Psoas muscle (tissue), 8 donors: ENCODE measurements around the gene ACAD9. TPM values are rescaled to one million over a fixed set of nuclear protein-coding genes. Genes with fewer than 3 reads are reported as not detected.

ENCODE experiments used
- ATAC-seq, 4 donors: fragments of 200-7000 bp; cut with Tn5 transposase; one replicate each; pipeline ENCODE4 v1.9.1; 2020; ENCODE audit warnings: moderate library complexity in 3 of 4, mild to moderate bottlenecking in 2 of 4
- DNase-seq, 2 donors: peaks; one replicate each; pipeline ENCODE4 v3.0.0-alpha.2; 2020
- H3K27ac ChIP-seq: fragments of 200-600 bp; one replicate; pipeline ENCODE4 v1.8.0; 2022
- H3K27me3 ChIP-seq, 3 donors: fragments of 200-600 bp in 1 of 3; one replicate each; pipeline versions ENCODE4 v1.6.1 to v1.8.0; 2013 to 2022; ENCODE audit warnings: low read length in 2 of 3, mild to moderate bottlenecking in 2 of 3, moderate library complexity in 1 of 3; ENCODE audit not compliant: insufficient read depth in 3 of 3
- H3K36me3 ChIP-seq, 2 donors: fragments of 200-600 bp in 1 of 2; one replicate each; pipeline versions ENCODE4 v1.6.1 to v1.8.0; 2013 to 2022; ENCODE audit warnings: low read depth in 1 of 2, mild to moderate bottlenecking in 1 of 2, moderate library complexity in 1 of 2; ENCODE audit not compliant: insufficient read depth in 1 of 2
- H3K4me1 ChIP-seq: fragments of 200-600 bp; one replicate; pipeline ENCODE4 v1.8.0; 2022
- H3K4me3 ChIP-seq: fragments of 200-600 bp; one replicate; pipeline ENCODE4 v1.8.0; 2022; ENCODE audit warnings: mild to moderate bottlenecking
- H3K9me3 ChIP-seq: fragments of 200-600 bp; one replicate; pipeline ENCODE4 v1.8.0; 2022
- WGBS, 3 donors: extraction: QIAGEN DNeasy Blood & Tissue Kit; methylation state at CpG; one replicate each; pipeline versions ENCODE4 v1.1.6 to v1.1.7; 2013; 5-methylcytosine and 5-hydroxymethylcytosine counted together
- intact Hi-C, 2 donors: fragments of 100-400 bp; cut with DNase I; formaldehyde crosslinking; loops; one replicate each; pipeline versions ENCODE4 v1.11.0 to v1.14.2; 2022
- polyA plus RNA-seq, 3 donors: library from polyadenylated mRNA; stranded (reverse); fragments of 200-250 nt; gene quantifications; one replicate each; pipeline ENCODE4 v1.2.3, GENCODE V29; 2013
- total RNA-seq, 4 donors: library from RNA; stranded (reverse); fragmentation: NEBNext Ultra II Directional in 2 of 4; extraction: Animal tissue kit (Norgen Biotek cat#: 25700) in 2 of 4; gene quantifications; one replicate each; pipeline versions ENCODE4 v1.2.1 to v1.2.4, GENCODE V29; 2021 to 2023
- TF ChIP-seq, protein P1 (sequence below): fragments of 200-600 bp; IDR thresholded peaks from one replicate; pipeline ENCODE4 v1.8.0; 2022; ENCODE audit warnings: antibody characterized with exemption
- donor health status: healthy with polysubstance abuse.
- donor health status: DM: no; HTN: no; CAD: no; lungs with moderate emphysema.
- donor health status: Bipolar disorder and iron deficiency.
- donor health status: healthy.
- donor health status: DM: yes; HTN: yes; CAD: no.
- donor health status: DM: no; HTN: no; CAD: no.
- donor health status: DM: no; HTN: no; CAD: no.
- donor health status: DM: yes; HTN: yes; CAD: no.

Gene ACAD9
- total and polyA plus RNA-seq, 7 donors, result 17.0 to 47.8 (median 29.7) TPM

DNA sequence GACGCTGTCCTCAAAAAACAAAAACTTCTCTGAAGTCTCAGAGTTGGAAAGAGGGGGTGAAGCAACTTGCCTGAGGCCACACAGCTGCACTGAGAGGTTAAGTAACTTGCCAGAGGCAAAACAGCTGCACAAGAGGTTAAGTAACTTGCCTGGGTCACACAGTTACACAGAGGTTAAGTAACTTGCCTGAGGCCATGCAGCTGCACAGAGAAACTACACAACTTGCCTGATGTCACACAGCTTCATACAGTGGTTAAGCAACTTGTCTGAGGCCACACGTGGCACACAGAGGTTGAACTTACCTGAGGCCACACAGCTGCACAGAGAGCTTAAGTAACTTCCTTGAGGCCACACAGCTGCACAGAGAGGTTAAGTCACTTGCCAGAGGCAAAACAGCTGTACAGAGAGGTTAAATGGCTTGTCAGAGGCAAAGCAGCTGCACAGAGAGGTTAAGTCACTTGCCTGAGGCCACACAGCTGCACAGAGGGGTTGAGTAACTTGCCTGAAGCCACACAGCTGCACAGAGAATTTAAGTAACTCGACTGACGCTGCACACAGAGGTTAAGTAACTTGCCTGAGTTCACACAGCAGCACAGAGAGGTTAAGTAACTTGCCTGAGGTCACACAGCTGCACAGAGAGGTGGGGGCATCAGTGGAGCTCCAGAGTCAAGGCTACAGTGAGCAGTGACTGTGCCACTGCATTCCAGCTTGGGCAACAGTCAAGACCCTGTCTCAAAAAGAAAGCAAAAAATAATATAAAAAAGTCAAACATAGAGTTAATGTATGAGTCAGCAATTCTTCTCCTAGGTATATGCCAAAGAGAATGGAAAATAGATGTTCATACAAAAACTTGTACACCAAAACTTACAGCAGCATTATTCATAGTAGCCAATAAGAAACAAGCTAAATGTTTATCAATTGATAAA lies 12.0 kb upstream of the ACAD9 start:
- Histone ChIP-seq H3K4me1 (no peaks in the 10 kb centered on the region), H3K36me3 (no peaks in the 10 kb centered on the region), H3K27me3 (no peaks in the 10 kb centered on the region), H3K27ac (no peak overlapping the region), H3K4me3 (no peak overlapping the region), H3K9me3 (no peaks in the 10 kb centered on the region)
- TF ChIP-seq, protein P1, sequence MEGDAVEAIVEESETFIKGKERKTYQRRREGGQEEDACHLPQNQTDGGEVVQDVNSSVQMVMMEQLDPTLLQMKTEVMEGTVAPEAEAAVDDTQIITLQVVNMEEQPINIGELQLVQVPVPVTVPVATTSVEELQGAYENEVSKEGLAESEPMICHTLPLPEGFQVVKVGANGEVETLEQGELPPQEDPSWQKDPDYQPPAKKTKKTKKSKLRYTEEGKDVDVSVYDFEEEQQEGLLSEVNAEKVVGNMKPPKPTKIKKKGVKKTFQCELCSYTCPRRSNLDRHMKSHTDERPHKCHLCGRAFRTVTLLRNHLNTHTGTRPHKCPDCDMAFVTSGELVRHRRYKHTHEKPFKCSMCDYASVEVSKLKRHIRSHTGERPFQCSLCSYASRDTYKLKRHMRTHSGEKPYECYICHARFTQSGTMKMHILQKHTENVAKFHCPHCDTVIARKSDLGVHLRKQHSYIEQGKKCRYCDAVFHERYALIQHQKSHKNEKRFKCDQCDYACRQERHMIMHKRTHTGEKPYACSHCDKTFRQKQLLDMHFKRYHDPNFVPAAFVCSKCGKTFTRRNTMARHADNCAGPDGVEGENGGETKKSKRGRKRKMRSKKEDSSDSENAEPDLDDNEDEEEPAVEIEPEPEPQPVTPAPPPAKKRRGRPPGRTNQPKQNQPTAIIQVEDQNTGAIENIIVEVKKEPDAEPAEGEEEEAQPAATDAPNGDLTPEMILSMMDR, result no peak
- intact Hi-C loops, result no loop called here
- DNase-seq, result no peak
- WGBS, 3 donors, result 83 to 88% (median 84%) methylated on average over 4 of the region's 4 CpGs
- ATAC-seq, result no peak

DNA sequence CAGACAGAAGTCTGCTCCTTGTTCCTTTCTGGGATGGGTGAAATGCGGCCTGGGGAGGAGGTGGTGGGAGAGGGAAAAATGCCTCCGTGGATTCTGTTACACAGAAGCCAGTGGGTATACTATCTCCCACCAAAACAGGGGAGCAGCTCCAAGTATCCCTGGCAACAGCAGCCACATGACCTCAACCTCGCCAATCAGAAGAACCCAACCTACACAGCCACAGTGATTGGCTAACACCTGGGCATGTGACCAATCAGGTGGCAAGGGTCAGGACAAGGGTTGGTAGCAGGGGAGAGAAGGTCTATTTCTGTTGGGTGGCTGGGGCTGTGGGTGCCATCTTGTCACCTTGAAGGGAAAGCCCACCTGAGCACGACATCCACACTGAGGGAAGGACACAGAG lies 9.1 kb upstream of the ACAD9 start:
- TF ChIP-seq, protein P1, result no peak
- Histone ChIP-seq H3K4me1 (peaks cover 6% of the 10 kb centered on the region), H3K4me3 (no peak overlapping the region), H3K27me3 (no peaks in the 10 kb centered on the region), H3K9me3 (no peaks in the 10 kb centered on the region), H3K36me3 (no peaks in the 10 kb centered on the region), H3K27ac (no peak overlapping the region)
- ATAC-seq (no peak), DNase-seq (no peak)
- WGBS, 3 donors, result 92 to 95% (median 95%) methylated on average over 4 of the region's 4 CpGs
- intact Hi-C loops, result no loop called here

DNA sequence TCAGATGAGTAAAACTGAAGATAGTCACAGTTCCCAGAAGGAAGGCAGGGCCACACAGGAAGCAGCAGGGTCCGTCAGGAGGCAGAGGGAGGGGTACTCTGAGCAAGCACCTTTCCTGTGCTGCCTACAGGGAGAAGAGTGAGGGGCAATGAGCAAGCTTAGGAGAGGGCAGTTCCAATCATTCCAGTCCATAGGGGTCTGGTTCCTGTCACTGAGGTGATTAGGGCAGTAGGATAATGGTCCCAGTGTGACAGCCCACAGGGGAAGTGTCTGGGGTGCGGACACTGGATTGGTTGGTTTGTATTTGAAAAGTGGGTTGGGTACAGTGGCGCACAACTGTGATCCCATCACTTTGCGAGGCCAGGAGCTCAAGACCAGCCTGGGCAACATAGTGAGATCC lies 7.1 kb upstream of the ACAD9 start:
- H3K27ac ChIP-seq, result no peak overlapping the region
- TF ChIP-seq, protein P1, result no peak
- H3K27me3 ChIP-seq, result no peaks in the 10 kb centered on the region
- no peak for DNase-seq
- H3K36me3 ChIP-seq, result no peaks in the 10 kb centered on the region
- intact Hi-C loops, result no loop called here
- peaks cover 6% of the 10 kb centered on the region for H3K4me1 ChIP-seq
- no peak overlapping the region for H3K4me3 ChIP-seq
- no peaks in the 10 kb centered on the region for H3K9me3 ChIP-seq
- 91 to 93% (median 92%) methylated on average over 4 of the region's 4 CpGs for WGBS, 3 donors
- no peak for ATAC-seq

DNA sequence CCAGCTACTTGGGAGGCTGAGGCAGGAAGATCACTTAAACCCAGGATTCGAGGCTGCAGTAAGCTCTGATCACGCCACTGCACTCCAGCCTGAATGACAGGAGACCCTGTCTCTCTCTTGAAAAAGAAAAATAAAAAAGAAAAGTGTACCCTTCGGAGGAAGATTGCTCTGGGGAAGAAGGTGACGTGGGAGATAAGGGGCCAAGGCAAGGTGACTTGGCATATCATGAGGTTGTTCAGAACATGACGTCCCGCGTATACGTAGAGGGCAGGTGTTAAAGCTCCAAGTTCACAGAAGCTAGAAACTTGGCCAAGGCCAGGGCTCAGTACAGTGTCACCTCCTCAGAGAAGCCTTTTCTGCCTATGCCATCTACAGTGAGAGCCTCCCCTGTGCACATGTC lies 6.7 kb upstream of the ACAD9 start:
- no peaks in the 10 kb centered on the region for H3K9me3 ChIP-seq
- 92 to 96% (median 93%) methylated on average over 8 of the region's 8 CpGs for WGBS, 3 donors
- ATAC-seq, result no peak
- H3K27me3 ChIP-seq, result no peaks in the 10 kb centered on the region
- no peak overlapping the region for H3K4me3 ChIP-seq
- TF ChIP-seq, protein P1, result no peak
- peaks cover 7% of the 10 kb centered on the region for H3K4me1 ChIP-seq
- no peak overlapping the region for H3K27ac ChIP-seq
- no peak for DNase-seq
- intact Hi-C loops, result no loop called here
- H3K36me3 ChIP-seq, result no peaks in the 10 kb centered on the region
